HCT116 (cell line): ENCODE data around the gene GRHL1. TPM values are rescaled to one million over a fixed set of nuclear protein-coding genes. Genes with fewer than 3 reads are reported as not detected.

Experiments used
- ATAC-seq: fragments of 200-7000 bp; cut with Tn5 transposase; 2 replicates; pipeline ENCODE4 v1.9.1; 2020; ENCODE audit warnings: mild to moderate bottlenecking, moderate library complexity
- BruUV-seq: library from RNA; stranded (reverse); fragments of 400-500 nt; replicated peaks from 2 replicates; lab custom pipeline; 2021; lab: Mats Ljungman, UMichigan
- CTCF ChIA-PET: fragments of 300-600 bp; sonication (Branson Sonifier 250); formaldehyde crosslinking; loops from one replicate; lab custom pipeline; 2021; ENCODE audit warnings: antibody characterized with exemption; lab: Charles Lee
- POLR2A ChIA-PET: fragments of 300-600, 350-600 bp; sonication (Branson Sonifier 250); formaldehyde crosslinking; loops from one replicate; lab custom pipeline; 2021; ENCODE audit warnings: antibody characterized with exemption; lab: Charles Lee
- RAD21 ChIA-PET, 2 experiments: fragments of 300-600 bp; sonication (Branson Sonifier 250); formaldehyde crosslinking; loops; one replicate each; lab custom pipeline; 2023; ENCODE audit warnings: low total read pairs in 2 of 2; ENCODE audit not compliant: uncharacterized antibody in 2 of 2, unreplicated experiment in 2 of 2, low non-redundant PET in 1 of 2; lab: Charles Lee
- DNase-seq: peaks from one replicate; pipeline ENCODE4 v3.0.0-alpha.2; 2010; ENCODE audit warnings: low read depth, low spot score
- H2AFZ ChIP-seq: fragments of 200-600 bp; shearing (Covaris generic), sonication (generic); 2 replicates; pipeline ENCODE4 v1.6.1; 2017; ENCODE audit warnings: low read depth, mixed run types, mixed read lengths, antibody characterized with exemption, low read length; ENCODE audit not compliant: poor library complexity, severe bottlenecking
- H3K27ac ChIP-seq: 2 replicates; pipeline ENCODE4 v1.5.1; 2012; ENCODE audit warnings: low read depth, low read length
- H3K27me3 ChIP-seq: fragments of 200-600 bp; sonication (generic); 2 replicates; pipeline ENCODE4 v1.6.1; 2016; ENCODE audit warnings: mixed run types, low read length, mixed read lengths; ENCODE audit not compliant: insufficient read depth
- H3K36me3 ChIP-seq, 2 experiments: fragments of 200-500 bp in 1 of 2; fragments of 200-600 bp in 1 of 2; sonication (Bioruptor generic) in 1 of 2; sonication (generic) in 1 of 2; 2 replicates each; pipeline versions ENCODE4 v1.5.1 to v1.6.1; 2014 to 2016; ENCODE audit warnings: low read length in 2 of 2, inconsistent platforms in 1 of 2, mixed read lengths in 1 of 2, mixed run types in 1 of 2; ENCODE audit not compliant: insufficient read depth in 2 of 2, control insufficient read depth in 1 of 2
- H3K4me1 ChIP-seq, 2 experiments: fragments of 200-600 bp in 1 of 2; sonication (generic) in 1 of 2; 2 replicates each; pipeline versions ENCODE4 v1.5.1 to v1.6.1; 2012 to 2017; ENCODE audit warnings: low read length in 2 of 2, inconsistent platforms in 1 of 2, mild to moderate bottlenecking in 1 of 2, mixed read lengths in 1 of 2, mixed run types in 1 of 2, moderate library complexity in 1 of 2; ENCODE audit not compliant: insufficient read depth in 2 of 2, control insufficient read depth in 1 of 2
- H3K4me2 ChIP-seq: fragments of 200-600 bp; sonication (generic); 2 replicates; pipeline ENCODE4 v1.6.1; 2017; ENCODE audit warnings: mixed run types, low read length, mixed read lengths
- H3K4me3 ChIP-seq, 2 experiments: fragments of 200-600 bp in 1 of 2; sonication (generic) in 1 of 2; replicated peaks in 1 of 2; 2 replicates each; pipeline ENCODE4 v1.5.1; 2011 to 2016; ENCODE audit warnings: low read length in 2 of 2, control low read depth in 1 of 2, low read depth in 1 of 2, mild to moderate bottlenecking in 1 of 2, mixed read lengths in 1 of 2, mixed run types in 1 of 2
- H3K79me2 ChIP-seq: fragments of 200-600 bp; sonication (generic); 2 replicates; pipeline ENCODE4 v1.6.1; 2017; ENCODE audit warnings: mild to moderate bottlenecking, mixed run types, low read length, moderate library complexity, mixed read lengths; ENCODE audit not compliant: insufficient read depth
- H3K9ac ChIP-seq: fragments of 200-600 bp; sonication (generic); 2 replicates; pipeline ENCODE4 v1.6.1; 2016; ENCODE audit warnings: low read length, mixed read lengths
- H3K9me2 ChIP-seq: fragments of 200-600 bp; sonication (generic), shearing (Covaris generic); 2 replicates; pipeline ENCODE4 v1.6.1; 2017; ENCODE audit warnings: mixed run types, mild to moderate bottlenecking, moderate library complexity; ENCODE audit not compliant: insufficient read depth
- H3K9me3 ChIP-seq, 2 experiments: fragments of 200-500 bp in 1 of 2; fragments of 200-600 bp in 1 of 2; sonication (Bioruptor generic) in 1 of 2; sonication (generic) in 1 of 2; 2 replicates each; pipeline ENCODE4 v1.6.1; 2014 to 2017; ENCODE audit warnings: low read length in 2 of 2, mixed read lengths in 2 of 2, inconsistent platforms in 1 of 2, low read depth in 1 of 2, mild to moderate bottlenecking in 1 of 2, mixed run types in 1 of 2, moderate library complexity in 1 of 2; ENCODE audit not compliant: control insufficient read depth in 1 of 2, insufficient read depth in 1 of 2
- H4K20me1 ChIP-seq: fragments of 200-600 bp; sonication (generic), shearing (Covaris generic); 2 replicates; pipeline ENCODE4 v1.6.1; 2017; ENCODE audit warnings: mixed run types, mild to moderate bottlenecking, moderate library complexity; ENCODE audit not compliant: insufficient read depth
- ATF3 ChIP-seq: IDR thresholded peaks from 2 replicates; pipeline ENCODE4 v1.6.1; 2012
- CBX3 ChIP-seq: IDR thresholded peaks from 2 replicates; pipeline ENCODE4 v1.6.1; 2012; ENCODE audit warnings: low read depth
- CEBPB ChIP-seq: IDR thresholded peaks from 2 replicates; pipeline ENCODE4 v1.6.1; 2012; ENCODE audit warnings: low read depth
- EGR1 ChIP-seq: IDR thresholded peaks from 2 replicates; pipeline ENCODE4 v1.6.1; 2012; ENCODE audit warnings: low read depth
- ELF1 ChIP-seq: IDR thresholded peaks from 2 replicates; pipeline ENCODE4 v1.6.1; 2012; ENCODE audit warnings: low read depth, borderline replicate concordance
- EZH2 ChIP-seq: fragments of 200-600 bp; sonication (generic); IDR thresholded peaks from 2 replicates; pipeline ENCODE4 v1.6.1; 2017; ENCODE audit warnings: antibody characterized with exemption, mixed run types
- FOSL1 ChIP-seq: IDR thresholded peaks from 2 replicates; pipeline ENCODE4 v1.6.1; 2012; ENCODE audit warnings: low read depth
- MAX ChIP-seq: IDR thresholded peaks from 2 replicates; pipeline ENCODE4 v1.6.1; 2012
- POLR2A ChIP-seq: IDR thresholded peaks from 2 replicates; pipeline ENCODE4 v1.7.0; 2011; ENCODE audit warnings: borderline replicate concordance; ENCODE audit not compliant: insufficient read depth, insufficient read length; ENCODE audit errors: extremely low read depth
- POLR2AphosphoS5 ChIP-seq: IDR thresholded peaks from 2 replicates; pipeline ENCODE4 v1.6.1; 2011; ENCODE audit warnings: mild to moderate bottlenecking, low read depth, low read length, moderate library complexity
- RAD21 ChIP-seq: IDR thresholded peaks from 2 replicates; pipeline ENCODE4 v1.6.1; 2012; ENCODE audit warnings: low read depth, mild to moderate bottlenecking
- SIN3A ChIP-seq: IDR thresholded peaks from 2 replicates; pipeline ENCODE4 v1.6.1; 2012; ENCODE audit warnings: low read depth
- SP1 ChIP-seq: IDR thresholded peaks from 2 replicates; pipeline ENCODE4 v1.6.1; 2012; ENCODE audit warnings: low read depth
- SRF ChIP-seq: IDR thresholded peaks from 2 replicates; pipeline ENCODE4 v1.6.1; 2012; ENCODE audit warnings: low read depth
- TCF7L2 ChIP-seq: IDR thresholded peaks from 2 replicates; pipeline ENCODE4 v1.7.0; 2011; ENCODE audit warnings: borderline replicate concordance, inconsistent platforms; ENCODE audit not compliant: insufficient read depth, insufficient read length; ENCODE audit errors: extremely low read depth
- YY1 ChIP-seq: IDR thresholded peaks from 2 replicates; pipeline ENCODE4 v1.6.1; 2011; ENCODE audit warnings: low read length, low read depth, moderate library complexity, mild to moderate bottlenecking; ENCODE audit not compliant: insufficient replicate concordance; ENCODE audit errors: extremely low read depth
- ZBTB33 ChIP-seq: IDR thresholded peaks from 2 replicates; pipeline ENCODE4 v1.6.1; 2011; ENCODE audit warnings: mild to moderate bottlenecking, low read length, moderate library complexity; ENCODE audit not compliant: insufficient replicate concordance; ENCODE audit errors: extremely low read depth
- ZFX ChIP-seq: fragments of 450-650 bp; IDR thresholded peaks from 2 replicates; pipeline ENCODE4 v1.6.1; 2017
- ZNF274 ChIP-seq: fragments of 200-500 bp; sonication (Bioruptor generic); IDR thresholded peaks from 2 replicates; pipeline ENCODE4 v1.6.1; 2014; ENCODE audit warnings: mild to moderate bottlenecking, low read depth, low read length, inconsistent platforms
- intact Hi-C: fragments of 100-400 bp; cut with micrococcal nuclease; formaldehyde crosslinking; loops from 2 replicates; pipeline ENCODE4 v1.10.0; 2022
- total RNA-seq: library from RNA; stranded (reverse); gene quantifications from one replicate; pipeline ENCODE4 v1.2.1, GENCODE V29; 2021; ENCODE audit not compliant: unreplicated experiment

Gene GRHL1
- total RNA-seq, 1 experiment from 2014 or later, result 8.5 TPM

GRCh38 chr2:9967053-9967775 lies 15.7 kb downstream of the GRHL1 start:
- CTCF ChIA-PET, result interaction anchor here (2.4 kb wide), 1 partner anchor 17 kb away, joined by 5 read pairs; no protein-coding TSS in a partner anchor
- ATAC-seq (no peak), DNase-seq (no peak)

More at GRCh38 chr2:9967053-9967775, 15.7 kb downstream of the GRHL1 start:
- Histone ChIP-seq H3K4me3 (no peak overlapping the region), H4K20me1 (no peaks in the 10 kb centered on the region), H3K27ac (no peak overlapping the region), H2AFZ (no peak overlapping the region), H3K9me3 (no peaks in the 10 kb centered on the region), H3K9ac (no peak overlapping the region), H3K36me3 (0 out of 4 replicates have a peak, but pooled peaks cover 0 to 4% of the 10 kb centered on the region in 2 experiments), H3K4me1 (no peaks in the 10 kb centered on the region; a peak in 1 of 4 replicates), H3K9me2 (no peaks in the 10 kb centered on the region), H3K27me3 (no peaks in the 10 kb centered on the region), H3K79me2 (no peaks in the 10 kb centered on the region), H3K4me2 (no peak overlapping the region)
- intact Hi-C loops, result no loop called here
- POLR2A ChIA-PET, result no interaction called here
- BruUV-seq, result no TSS peak
- TF ChIP-seq CBX3, result no peak
- TF ChIP-seq CEBPB, result no peak
- TF ChIP-seq EGR1, result no peak
- no peak for TF ChIP-seq ZFX
- no peak for TF ChIP-seq SP1
- no peak for TF ChIP-seq ZBTB33
- no peak for TF ChIP-seq YY1
- no peak for TF ChIP-seq POLR2AphosphoS5
- TF ChIP-seq TCF7L2, result no peak
- TF ChIP-seq ELF1, result no peak
- TF ChIP-seq RAD21, result no peak
- TF ChIP-seq ZNF274, result no peak
- no peak for TF ChIP-seq MAX
- no peak for TF ChIP-seq SRF
- TF ChIP-seq SIN3A, result no peak
- no peak for TF ChIP-seq ATF3
- TF ChIP-seq FOSL1, result no peak
- no peak for TF ChIP-seq POLR2A
- no peak for TF ChIP-seq EZH2
- RAD21 ChIA-PET, result no interaction called here
